PC-9 (cell line): ENCODE results near the gene AOAH.

Experiments
- CTCF ChIP-seq: fragments of 200-600 bp; sonication (generic); conservative IDR thresholded peaks from 2 replicates; pipeline ENCODE4 v1.6.1; 2017; ENCODE audit warnings: mixed run types, antibody characterized with exemption, mild to moderate bottlenecking, moderate library complexity
- EZH2 ChIP-seq: fragments of 200-600 bp; sonication (generic); IDR thresholded peaks from 2 replicates; pipeline ENCODE4 v1.8.0; 2017; ENCODE audit warnings: antibody characterized with exemption, low read depth

GRCh38 chr7:36533717-36534116 is 190.6 kb downstream of the AOAH start:
- TF ChIP-seq CTCF, result no peak
- TF ChIP-seq EZH2, result no peak
